Measurements from ENCODE around the gene ZNF689. TPM values are rescaled to one million over a fixed set of nuclear protein-coding genes. Genes with fewer than 3 reads are reported as not detected.

The ZNF689 gene
- total and polyA plus RNA-seq, 2 of the 4 experiments (the other 2 are of a cell fraction): 2.7 to 2.9 TPM

DNA sequence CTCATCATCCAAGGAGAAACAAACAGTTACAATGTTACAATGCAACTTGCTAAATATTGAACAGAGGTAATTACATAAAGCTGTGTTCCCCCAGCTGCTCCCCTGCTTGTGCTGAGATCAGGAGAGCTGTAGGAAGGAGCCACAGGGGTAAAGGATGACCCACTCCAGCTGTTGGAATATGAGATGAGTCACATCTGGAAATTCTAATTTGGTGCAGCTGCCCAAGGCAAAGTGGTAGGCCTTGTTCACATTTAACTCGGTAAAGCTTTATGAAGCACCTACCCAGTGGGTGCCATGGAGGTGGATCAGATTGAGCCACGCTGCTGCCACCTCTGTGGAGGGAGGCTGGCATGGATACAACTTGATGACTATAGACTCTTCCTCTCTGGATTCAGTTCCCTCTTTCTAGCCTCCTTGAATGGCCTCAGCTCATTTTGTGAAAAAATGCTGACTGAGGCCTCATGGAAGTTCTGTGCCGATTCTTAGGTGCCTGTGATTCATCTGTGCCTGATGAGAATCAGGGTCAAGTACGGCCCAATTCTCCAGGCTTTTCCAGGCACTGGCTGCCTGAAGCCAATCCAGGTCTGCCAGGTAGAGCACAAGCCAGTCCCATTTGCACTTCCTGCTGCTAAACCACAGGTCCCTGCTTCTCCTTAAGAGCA, 7.4 kb downstream of the ZNF689 start:
- H2BK20ac ChIP-seq (ENCODE audit: low read depth, low read length): no peak overlapping the region
- in situ Hi-C loops (cut with MboI; ENCODE audit: low sequenced_read_pairs): no loop called here
- ATAC-seq (ENCODE audit: low read depth) (peak; percentile 46), DNase-seq (peak; percentile 37)
- H3K36me3 ChIP-seq (ENCODE audit: control insufficient read depth, insufficient read depth, low read length): peaks cover 22% of the 10 kb centered on the region
- H3K27me3 ChIP-seq (ENCODE audit: control insufficient read depth, insufficient read depth, low read length): no peaks in the 10 kb centered on the region
- intact Hi-C loops (cut with micrococcal nuclease): no loop called here
- no peak overlapping the region for H3K56ac ChIP-seq (ENCODE audit: extremely low read depth, insufficient read depth, low read length)
- H3K4me2 ChIP-seq (ENCODE audit: low read depth, low read length): no peak overlapping the region
- POLR2A ChIA-PET (ENCODE audit: unreplicated experiment): interaction anchor here (0.6 kb wide), 1 partner anchor 200 kb away, joined by 14 read pairs; no protein-coding TSS in a partner anchor
- H2BK5ac ChIP-seq (ENCODE audit: low read depth, low read length, poor library complexity, severe bottlenecking): no peak overlapping the region
- H2AK9ac ChIP-seq (replicated peaks; ENCODE audit: low read depth, low read length, poor library complexity): no peak overlapping the region
- no peak overlapping the region for H3K9ac ChIP-seq (ENCODE audit: low read depth, low read length)
- no peak overlapping the region for H3K23ac ChIP-seq (ENCODE audit: low read depth, low read length)
- H3K18ac ChIP-seq (ENCODE audit: low read depth, low read length): no peak overlapping the region
- no peaks in the 10 kb centered on the region; the same call in 1 of the 2 replicates for H3K9me1 ChIP-seq (ENCODE audit: insufficient read depth, low read length)
- H2AFZ ChIP-seq (replicated peaks; ENCODE audit: low read length, poor library complexity): no peak overlapping the region
- H3K14ac ChIP-seq (replicated peaks; ENCODE audit: low read depth, low read length): no peak overlapping the region
- H3K4ac ChIP-seq (ENCODE audit: low read depth, low read length): no peak overlapping the region
- H2BK15ac ChIP-seq (ENCODE audit: low read depth, low read length): no peak overlapping the region
- H3K79me1 ChIP-seq (ENCODE audit: low read depth in 1 of 2, low read length in 2 of 2): peaks cover 0 to 9% of the 10 kb centered on the region in 2 experiments; a peak in 2 of 4 replicates
- H2BK120ac ChIP-seq (ENCODE audit: low read depth, low read length): no peak overlapping the region
- H3K4me3 ChIP-seq (ENCODE audit: insufficient read depth, low read depth, low read length): no peak overlapping the region
- WGBS, 2 experiments (ENCODE audit: extremely low coverage in 2 of 2, insufficient read length in 1 of 2): 62% methylated on average over 3 of the region's 4 CpGs; no CpG with 5 or more reads in 1 of the 2 experiments
- H3K9me3 ChIP-seq (ENCODE audit: control insufficient read depth, insufficient read depth, low read length): no peaks in the 10 kb centered on the region; the same call in 1 of the 2 replicates
- no peaks in the 10 kb centered on the region for H4K20me1 ChIP-seq (ENCODE audit: insufficient read depth, low read length)
- no peak overlapping the region for H4K8ac ChIP-seq (ENCODE audit: low read depth in 2 of 2, low read length in 2 of 2)
- no peak overlapping the region for H2AK5ac ChIP-seq (ENCODE audit: low read depth, low read length)
- no peak overlapping the region for H4K91ac ChIP-seq (ENCODE audit: insufficient read depth, low read depth, low read length)
- H4K5ac ChIP-seq (ENCODE audit: low read depth, low read length): no peak overlapping the region
- no TSS peak for BruUV-seq (replicated peaks)
- CTCF ChIA-PET: interaction anchor here (0.5 kb wide), 1 partner anchor 12 kb away, joined by 4 read pairs; no protein-coding TSS in a partner anchor
- H3K27ac ChIP-seq (ENCODE audit: insufficient read depth, low read length): no peak overlapping the region; the same call in 1 of the 2 replicates
- dilution Hi-C loops (cut with HindIII; ENCODE audit: low sequenced_read_pairs, unreplicated experiment): no loop called here
- peaks cover 6% of the 10 kb centered on the region; the same call in 1 of the 2 replicates for H3K4me1 ChIP-seq (ENCODE audit: control insufficient read depth, insufficient read depth, low read length)
- TF ChIP-seq NFE2L2 (IDR thresholded peaks at IDR 0.05; ENCODE audit: low read depth, low read length) (no peak), POLR2A (IDR thresholded peaks at IDR 0.05; ENCODE audit: low read depth, low read length) (no peak), CHD1 (IDR thresholded peaks at IDR 0.05; ENCODE audit: low read depth, low read length) (no peak), MXI1 (IDR thresholded peaks at IDR 0.05; ENCODE audit: borderline replicate concordance, low read depth, low read length) (no peak), CEBPB (IDR thresholded peaks at IDR 0.05; ENCODE audit: low read depth, low read length) (no peak), FOS (IDR thresholded peaks at IDR 0.05; ENCODE audit: low read depth, low read length) (no peak), RAD21 (IDR thresholded peaks at IDR 0.05; ENCODE audit: low read length) (no peak), RFX5 (IDR thresholded peaks at IDR 0.05; ENCODE audit: low read depth, low read length) (no peak), BHLHE40 (IDR thresholded peaks at IDR 0.05; ENCODE audit: low read depth, low read length) (no peak), RCOR1 (IDR thresholded peaks at IDR 0.05; ENCODE audit: insufficient replicate concordance, low read length) (no peak), MAZ (IDR thresholded peaks at IDR 0.05; ENCODE audit: borderline replicate concordance, low read depth, low read length) (no peak), MAFK (IDR thresholded peaks at IDR 0.05; ENCODE audit: low read depth, low read length) (no peak)
- TF ChIP-seq, protein P1, sequence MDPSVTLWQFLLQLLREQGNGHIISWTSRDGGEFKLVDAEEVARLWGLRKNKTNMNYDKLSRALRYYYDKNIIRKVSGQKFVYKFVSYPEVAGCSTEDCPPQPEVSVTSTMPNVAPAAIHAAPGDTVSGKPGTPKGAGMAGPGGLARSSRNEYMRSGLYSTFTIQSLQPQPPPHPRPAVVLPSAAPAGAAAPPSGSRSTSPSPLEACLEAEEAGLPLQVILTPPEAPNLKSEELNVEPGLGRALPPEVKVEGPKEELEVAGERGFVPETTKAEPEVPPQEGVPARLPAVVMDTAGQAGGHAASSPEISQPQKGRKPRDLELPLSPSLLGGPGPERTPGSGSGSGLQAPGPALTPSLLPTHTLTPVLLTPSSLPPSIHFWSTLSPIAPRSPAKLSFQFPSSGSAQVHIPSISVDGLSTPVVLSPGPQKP (IDR thresholded peaks at IDR 0.05; ENCODE audit: borderline replicate concordance, low read depth, low read length): no peak
- TF ChIP-seq, protein P2, sequence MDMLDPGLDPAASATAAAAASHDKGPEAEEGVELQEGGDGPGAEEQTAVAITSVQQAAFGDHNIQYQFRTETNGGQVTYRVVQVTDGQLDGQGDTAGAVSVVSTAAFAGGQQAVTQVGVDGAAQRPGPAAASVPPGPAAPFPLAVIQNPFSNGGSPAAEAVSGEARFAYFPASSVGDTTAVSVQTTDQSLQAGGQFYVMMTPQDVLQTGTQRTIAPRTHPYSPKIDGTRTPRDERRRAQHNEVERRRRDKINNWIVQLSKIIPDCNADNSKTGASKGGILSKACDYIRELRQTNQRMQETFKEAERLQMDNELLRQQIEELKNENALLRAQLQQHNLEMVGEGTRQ (IDR thresholded peaks at IDR 0.05; ENCODE audit: low read depth, low read length): no peak
- TF ChIP-seq, protein P3, sequence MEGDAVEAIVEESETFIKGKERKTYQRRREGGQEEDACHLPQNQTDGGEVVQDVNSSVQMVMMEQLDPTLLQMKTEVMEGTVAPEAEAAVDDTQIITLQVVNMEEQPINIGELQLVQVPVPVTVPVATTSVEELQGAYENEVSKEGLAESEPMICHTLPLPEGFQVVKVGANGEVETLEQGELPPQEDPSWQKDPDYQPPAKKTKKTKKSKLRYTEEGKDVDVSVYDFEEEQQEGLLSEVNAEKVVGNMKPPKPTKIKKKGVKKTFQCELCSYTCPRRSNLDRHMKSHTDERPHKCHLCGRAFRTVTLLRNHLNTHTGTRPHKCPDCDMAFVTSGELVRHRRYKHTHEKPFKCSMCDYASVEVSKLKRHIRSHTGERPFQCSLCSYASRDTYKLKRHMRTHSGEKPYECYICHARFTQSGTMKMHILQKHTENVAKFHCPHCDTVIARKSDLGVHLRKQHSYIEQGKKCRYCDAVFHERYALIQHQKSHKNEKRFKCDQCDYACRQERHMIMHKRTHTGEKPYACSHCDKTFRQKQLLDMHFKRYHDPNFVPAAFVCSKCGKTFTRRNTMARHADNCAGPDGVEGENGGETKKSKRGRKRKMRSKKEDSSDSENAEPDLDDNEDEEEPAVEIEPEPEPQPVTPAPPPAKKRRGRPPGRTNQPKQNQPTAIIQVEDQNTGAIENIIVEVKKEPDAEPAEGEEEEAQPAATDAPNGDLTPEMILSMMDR (conservative IDR thresholded peaks at IDR 0.05; ENCODE audit: low read depth, low read length): no peak

All from IMR-90 (cell line).